GM18870 (cell line): ENCODE measurements around the gene MYRIP.
"Not testable (repeated sequence)": the region's sequence is repeated elsewhere in the genome, so short reads cannot be mapped to it uniquely, and the experiment has no call there.

Source experiments
- ATAC-seq: cut with Tn5 transposase; IDR thresholded peaks from one replicate; pipeline ENCODE4 v1.9.1; 2021; ENCODE audit warnings: moderate library complexity; ENCODE audit not compliant: unreplicated experiment

MYRIP gene

DNA sequence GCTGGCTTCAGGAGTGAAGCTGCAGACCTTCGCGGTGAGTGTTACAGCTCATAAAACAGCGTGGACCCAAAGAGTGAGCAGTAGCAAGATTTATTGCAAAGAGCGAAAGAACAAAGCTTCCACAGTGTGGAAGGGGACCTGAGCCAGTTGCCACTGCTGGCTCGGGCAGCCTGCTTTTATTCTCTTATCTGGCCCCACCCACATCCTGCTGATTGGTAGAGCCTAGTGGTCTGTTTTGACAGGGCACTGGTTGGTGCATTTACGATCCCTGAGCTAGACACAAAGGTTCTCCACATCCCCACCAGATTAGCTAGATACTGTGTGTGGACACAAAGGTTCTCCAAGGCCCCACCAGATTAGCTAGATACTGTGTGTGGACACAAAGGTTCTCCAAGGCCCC is 267.7 kb downstream of the MYRIP start:
- ATAC-seq: not testable (repeated sequence)

DNA sequence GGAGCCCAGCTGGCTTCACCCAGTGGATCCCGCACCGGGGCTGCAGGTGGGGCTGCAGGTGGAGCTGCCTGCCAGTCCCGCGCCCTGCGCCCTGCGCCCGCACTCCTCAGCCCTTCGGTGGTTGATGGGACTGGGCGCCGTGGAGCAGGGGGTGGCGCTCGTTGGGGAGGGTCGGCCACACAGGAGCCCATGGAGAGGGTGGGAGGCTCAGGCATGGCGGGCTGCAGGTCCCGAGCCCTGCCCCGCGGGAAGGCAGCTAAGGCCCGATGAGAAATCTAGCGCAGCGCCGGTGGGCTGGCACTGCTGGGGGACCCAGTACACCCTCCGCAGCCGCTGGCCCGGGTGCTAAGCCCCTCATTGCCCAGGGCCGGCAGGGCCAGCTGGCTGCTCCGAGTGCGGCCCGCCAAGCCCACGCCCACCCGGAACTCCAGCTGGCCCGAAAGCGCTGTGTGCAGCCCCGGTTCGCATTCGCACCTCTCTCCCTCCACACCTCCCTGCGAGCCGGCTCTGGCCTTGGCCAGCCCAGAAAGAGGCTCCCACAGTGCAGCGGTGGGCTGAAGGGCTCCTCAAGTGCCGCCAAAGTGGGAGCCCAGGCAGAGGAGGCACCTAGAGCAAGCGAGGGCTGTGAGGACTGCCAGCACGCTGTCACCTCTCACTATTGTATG is 268.6 kb downstream of the MYRIP start:
- ATAC-seq: not testable (repeated sequence)

- ATAC-seq: no peak
These were observed 269.2 kb downstream of the MYRIP start for GRCh38 chr3:40078590-40078989.

DNA sequence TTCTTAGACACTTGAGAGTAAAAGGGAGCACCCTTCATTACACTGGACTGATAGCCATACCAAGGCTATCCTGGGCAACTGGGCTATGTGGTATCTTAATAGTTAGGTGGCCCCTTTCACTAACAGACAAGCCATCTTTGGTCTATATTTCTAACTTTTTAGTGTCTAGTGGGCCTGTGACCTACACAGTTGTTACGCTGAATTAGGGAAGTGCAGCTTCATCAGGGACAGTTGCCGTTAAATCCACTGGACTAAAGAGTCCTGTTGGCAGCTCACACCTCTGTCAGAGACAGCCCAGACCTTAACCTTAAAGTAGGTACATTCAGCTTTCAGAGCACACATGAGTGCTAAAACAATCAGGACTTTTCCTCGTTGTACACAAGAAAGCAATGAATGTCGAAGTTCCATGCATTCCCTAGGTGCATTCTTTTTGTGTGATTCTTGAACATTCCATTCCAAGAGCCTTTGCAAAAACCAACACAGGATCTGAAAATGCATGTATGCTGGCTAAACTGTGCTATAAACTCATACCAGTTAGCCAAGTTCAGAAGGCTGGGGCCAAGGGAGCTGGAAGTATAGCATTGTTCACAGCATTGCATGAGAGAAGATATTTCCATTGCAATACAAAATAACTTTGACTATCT is 269.9 kb downstream of the MYRIP start:
- no peak for ATAC-seq

GRCh38 chr3:40079847-40080240 is 270.4 kb downstream of the MYRIP start:
- no peak for ATAC-seq

GRCh38 chr3:40083066-40083465 is 273.7 kb downstream of the MYRIP start:
- no peak for ATAC-seq

DNA sequence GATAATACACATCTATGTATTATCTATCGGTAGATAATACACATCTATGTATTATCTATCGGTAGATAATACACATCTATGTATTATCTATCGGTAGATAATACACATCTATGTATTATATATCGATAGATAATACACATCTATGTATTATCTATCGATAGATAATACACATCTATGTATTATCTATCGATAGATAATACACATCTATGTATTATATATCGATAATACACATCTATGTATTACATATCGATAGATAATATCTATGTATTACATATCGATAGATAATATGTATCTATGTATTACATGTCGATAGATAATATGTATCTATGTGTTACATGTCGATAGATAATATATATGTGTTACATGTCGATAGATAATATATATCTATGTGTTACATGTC is 275.0 kb downstream of the MYRIP start:
- ATAC-seq: not testable (repeated sequence)

DNA sequence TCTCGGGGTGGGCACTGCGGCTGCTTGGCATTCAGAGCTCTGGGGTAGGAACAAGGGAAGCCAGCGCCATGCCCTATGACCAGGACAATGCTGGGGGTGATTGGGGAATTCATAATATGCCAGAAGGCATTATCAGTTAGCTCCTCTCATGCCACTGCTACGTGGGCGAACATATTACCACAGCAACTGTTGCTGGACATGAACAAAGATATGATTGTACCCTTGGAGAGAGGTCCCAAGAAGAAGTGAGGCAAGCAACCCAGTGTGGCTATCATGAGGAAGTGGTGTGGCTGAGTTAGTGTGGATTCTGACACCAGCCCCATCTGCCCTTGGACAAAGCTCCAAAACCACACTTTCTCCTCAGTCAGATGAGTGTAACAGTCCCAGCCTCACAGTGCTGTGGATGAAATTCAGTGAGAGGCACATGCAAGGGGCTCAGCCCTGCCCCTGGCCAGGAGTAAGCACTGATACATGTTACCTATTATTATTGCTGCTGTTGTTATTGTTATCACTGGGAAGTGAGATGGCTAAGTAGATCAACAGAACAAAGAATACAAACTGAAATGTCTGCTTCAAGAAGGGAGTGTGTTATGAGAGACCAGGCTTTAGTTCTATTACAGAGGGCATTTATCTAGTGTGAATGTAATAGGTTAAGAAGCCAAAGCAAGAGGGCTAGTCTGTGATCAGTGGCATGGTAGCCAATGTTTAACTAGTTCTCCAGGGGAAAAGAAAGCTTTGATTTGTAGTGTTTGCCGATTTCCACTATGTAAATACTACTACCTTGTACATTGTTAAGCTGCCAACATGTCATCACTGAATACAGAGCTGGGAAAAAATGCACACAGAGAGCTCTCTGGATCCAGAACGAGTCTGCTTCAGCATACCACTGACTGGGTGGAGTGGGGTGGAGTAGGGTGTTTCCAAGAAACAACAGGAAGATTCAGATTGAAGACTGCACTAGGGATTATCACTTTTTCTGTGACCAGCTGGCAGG is 277.8 kb downstream of the MYRIP start:
- no peak for ATAC-seq

DNA sequence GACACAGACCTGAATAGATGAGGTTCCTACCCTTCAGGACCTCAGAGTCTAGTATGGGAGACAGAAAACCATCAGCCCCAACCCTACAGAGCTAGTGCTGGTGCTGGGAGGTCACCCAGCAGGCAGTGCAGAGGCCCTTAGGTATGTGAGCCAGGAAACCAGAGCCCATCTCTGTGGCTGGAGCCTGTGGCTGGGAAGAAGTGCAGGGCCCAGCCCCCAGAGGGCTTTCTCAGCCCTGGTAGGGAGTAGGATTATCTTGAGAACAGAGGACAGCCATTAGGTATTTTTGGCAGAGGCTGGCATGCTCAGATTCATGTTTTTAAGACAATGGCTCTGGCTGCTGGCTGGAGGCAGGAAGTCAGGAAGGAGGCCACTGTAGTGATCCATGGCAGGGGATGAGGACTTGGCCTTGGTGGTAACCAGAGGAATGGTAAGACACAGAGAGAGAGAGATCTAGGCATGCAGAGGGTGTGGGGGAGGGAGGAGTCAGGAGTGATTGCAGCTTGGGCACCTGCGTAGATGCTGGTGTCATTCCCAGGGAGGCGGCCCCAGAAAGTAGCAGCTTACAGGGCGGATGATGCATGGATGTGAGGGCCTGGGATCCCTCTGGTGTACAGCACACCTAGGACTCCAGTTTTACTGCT is 279.2 kb downstream of the MYRIP start:
- ATAC-seq: no peak

DNA sequence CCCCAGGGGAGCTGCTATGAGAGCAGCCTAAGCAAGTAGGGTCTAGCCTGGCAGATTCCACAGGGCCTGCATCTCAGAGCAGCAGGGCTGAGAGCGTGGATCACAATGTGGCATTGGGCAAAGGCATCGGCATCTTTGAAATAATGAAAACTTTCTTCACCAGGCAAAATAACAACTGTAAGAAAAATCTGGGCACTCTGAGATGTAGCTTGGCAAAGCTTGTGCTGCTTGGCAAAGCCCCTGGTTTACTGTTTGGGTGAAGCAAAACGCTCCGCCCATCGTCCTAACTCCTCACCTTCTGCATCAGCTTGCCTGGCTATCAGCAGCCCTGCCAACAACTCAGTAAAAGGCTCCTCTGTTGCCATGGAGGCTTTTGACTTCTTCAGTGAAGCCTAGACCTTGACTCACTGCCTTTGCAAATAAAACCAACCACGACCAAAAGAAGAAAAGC is 287.3 kb downstream of the MYRIP start:
- no peak for ATAC-seq

GRCh38 chr3:40097131-40098117 is 288.0 kb downstream of the MYRIP start:
- no peak for ATAC-seq

DNA sequence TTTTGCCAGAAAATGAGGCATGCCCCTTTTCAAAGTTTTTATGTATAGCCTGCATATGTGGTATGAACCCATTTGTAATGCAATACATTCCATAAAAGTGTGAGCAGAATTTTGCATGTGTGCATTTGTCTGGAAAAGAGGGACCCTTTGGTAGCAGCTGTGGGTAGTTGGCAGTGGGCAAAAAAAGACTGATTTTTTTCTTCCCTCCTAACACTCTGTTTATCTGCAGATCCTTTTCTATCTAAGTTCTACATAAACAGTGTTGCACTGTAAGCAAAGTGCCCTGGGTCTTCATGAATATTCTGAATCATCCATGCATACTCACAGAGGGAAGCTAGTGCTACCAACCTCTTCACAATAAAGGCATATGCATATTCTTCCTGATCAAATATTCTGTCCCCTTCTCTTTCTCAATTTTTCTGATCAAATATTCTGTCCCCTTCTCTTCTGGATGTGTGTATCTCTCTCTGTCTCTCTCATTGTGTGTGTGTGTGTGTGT is 288.9 kb downstream of the MYRIP start:
- no peak for ATAC-seq

DNA sequence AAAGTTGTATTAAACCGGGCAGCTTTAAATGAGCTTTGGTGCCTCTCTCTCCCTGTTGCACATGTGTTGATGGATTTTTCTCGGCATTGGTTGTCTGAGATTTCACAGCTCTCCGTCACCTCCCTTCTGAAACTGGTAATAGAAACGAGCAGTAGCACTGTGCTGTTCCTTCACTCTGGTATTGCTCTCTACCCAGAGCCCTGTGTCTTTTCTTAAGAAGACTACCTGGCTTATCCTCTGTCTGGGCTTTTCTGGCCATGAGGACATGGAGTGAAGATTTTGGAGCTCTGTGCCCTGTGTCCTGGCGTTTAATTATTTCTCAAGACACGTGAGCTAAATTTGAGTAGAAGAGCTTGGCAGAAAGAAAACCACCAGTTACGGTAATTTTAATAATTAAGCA is 290.5 kb downstream of the MYRIP start:
- ATAC-seq: no peak

- no peak for ATAC-seq
These were observed 292.8 kb downstream of the MYRIP start for GRCh38 chr3:40102182-40102581.

- ATAC-seq: no peak
These were observed 294.4 kb downstream of the MYRIP start for GRCh38 chr3:40103829-40104228.

DNA sequence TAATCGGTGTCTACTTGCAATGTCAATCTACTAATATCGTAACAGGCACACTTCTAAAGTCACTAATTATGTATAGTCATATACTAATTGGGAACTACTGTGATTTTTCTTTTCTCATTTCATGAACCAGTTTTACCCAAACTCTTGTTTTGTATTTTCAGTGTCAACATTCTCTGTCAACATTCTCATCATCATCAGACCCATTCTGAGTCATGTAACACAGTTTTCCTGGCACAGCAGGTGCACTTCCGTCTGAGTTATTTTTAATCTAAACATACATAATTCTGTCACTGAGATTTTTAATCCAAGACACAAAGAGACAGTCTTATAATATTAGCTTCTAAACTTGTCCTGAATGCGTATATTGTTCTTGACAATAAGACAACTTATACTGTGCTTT is 295.0 kb downstream of the MYRIP start:
- ATAC-seq: no peak

DNA sequence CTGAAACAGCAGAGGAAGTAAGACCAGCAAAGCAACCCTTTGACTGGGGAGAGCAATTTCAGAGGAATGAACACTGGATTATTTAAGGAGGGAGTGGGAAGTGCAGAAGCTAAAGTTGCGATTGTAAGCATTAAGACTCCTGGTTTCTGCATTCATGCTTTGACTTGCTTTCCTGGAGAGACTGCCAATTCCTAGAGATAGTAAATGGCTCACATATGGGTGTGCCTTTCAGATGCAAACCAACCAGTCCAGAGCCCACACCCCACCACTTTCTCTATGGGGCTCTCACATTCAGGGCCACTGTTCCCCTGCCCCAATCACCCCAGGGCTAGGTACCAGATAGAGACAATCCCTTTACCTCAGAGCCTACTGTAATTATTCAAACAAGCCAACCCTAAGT is 299.2 kb downstream of the MYRIP start:
- no peak for ATAC-seq

- ATAC-seq: no peak
These were observed 300.5 kb downstream of the MYRIP start for GRCh38 chr3:40109641-40110490.
